Activated naive CD4-positive, alpha-beta T cell treated with Interleukin-2 at 50 U/mL for 16 hours (primary cell): Measurements from ENCODE around the gene MGAT5B.
"Not testable (repeated sequence)": the region's sequence is repeated elsewhere in the genome, so short reads cannot be mapped to it uniquely, and the experiment has no call there.

Experiments
- DNase-seq: peaks from one replicate; pipeline ENCODE4 v3.0.0-alpha.2; 2020

The MGAT5B gene

DNA sequence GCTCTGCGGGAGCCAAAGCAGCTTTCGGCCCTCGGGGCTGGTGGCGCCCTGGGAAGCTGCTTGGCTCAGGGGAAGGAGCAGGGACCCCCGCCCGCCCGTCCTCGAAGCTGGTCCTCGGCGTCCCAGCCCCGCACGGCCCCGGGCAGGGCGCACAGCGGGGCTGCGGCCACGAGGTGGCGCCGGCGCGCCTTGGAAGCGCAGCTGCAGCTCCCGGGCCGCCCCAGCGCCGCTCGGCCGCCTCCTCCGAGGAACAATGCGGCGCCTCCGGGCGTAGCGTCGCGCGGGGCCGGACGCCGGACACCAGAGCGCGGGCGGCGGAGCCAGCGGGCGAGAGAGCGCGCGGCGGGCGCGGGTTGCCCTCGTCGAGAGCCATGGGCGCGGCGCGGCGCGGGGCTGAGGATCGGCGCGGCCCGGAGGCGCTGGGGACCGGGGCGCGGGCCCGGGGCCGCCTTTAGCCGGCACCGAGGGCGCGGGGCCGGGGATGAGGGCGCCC lies at the start of gene MGAT5B:
Gene MGAT5B, plus strand, starts transcription at position 229 of the 493 bp plus-strand sequence. CDS start 626 bp downstream, outside the sequence.
- DNase-seq = peak; percentile 80

GRCh38 chr17:76820039-76820438 lies 48.2 kb upstream of the MGAT5B start:
- no peak for DNase-seq

GRCh38 chr17:76820561-76820960 lies 47.6 kb upstream of the MGAT5B start:
- no peak for DNase-seq

- DNase-seq = no peak
These were observed 45.9 kb upstream of the MGAT5B start for GRCh38 chr17:76822184-76822778.

DNA sequence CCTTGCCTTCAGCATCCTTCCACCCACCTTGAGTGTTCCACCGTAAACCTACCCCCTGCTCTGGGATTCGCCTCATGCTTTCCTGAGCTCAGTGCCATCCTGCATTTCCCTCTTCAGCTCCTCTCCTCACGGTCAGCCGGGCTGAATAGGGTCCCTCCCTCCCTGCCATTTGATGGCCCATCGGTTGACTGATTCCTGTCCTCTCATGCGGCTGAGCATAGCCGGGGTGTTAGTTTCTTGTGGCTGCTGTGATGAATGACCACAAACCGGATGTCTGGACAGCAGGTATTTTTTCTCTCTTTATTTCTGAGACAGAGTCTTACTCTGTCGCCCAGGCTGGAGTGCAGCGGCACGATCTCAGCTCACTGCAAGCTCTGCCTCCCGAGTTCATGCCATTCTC lies 44.1 kb upstream of the MGAT5B start:
- no peak for DNase-seq

- no peak for DNase-seq
These were observed 41.7 kb upstream of the MGAT5B start for GRCh38 chr17:76826330-76827068.

DNA sequence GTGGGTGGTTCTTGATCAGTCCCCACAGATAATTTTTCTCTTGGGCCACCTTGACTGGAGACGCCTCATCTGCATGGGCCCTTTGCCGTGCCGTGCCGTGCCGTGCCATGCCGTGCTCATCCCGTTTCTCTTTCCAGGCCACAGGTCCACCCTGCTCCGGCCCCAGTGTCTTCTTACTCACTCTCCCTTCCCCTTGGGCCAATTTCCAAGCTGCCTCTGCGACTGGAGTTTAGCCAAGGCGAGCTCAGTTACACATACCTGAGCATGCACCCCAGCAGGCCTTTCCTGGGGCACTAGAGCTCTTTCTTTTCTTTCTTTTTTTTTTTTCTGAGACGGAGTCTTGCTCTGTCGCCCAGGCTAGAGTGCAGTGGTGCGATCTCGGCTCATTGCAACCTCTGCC lies 40.5 kb upstream of the MGAT5B start:
- DNase-seq = no peak

GRCh38 chr17:76830987-76831715 lies 37.1 kb upstream of the MGAT5B start:
- DNase-seq = no peak

DNA sequence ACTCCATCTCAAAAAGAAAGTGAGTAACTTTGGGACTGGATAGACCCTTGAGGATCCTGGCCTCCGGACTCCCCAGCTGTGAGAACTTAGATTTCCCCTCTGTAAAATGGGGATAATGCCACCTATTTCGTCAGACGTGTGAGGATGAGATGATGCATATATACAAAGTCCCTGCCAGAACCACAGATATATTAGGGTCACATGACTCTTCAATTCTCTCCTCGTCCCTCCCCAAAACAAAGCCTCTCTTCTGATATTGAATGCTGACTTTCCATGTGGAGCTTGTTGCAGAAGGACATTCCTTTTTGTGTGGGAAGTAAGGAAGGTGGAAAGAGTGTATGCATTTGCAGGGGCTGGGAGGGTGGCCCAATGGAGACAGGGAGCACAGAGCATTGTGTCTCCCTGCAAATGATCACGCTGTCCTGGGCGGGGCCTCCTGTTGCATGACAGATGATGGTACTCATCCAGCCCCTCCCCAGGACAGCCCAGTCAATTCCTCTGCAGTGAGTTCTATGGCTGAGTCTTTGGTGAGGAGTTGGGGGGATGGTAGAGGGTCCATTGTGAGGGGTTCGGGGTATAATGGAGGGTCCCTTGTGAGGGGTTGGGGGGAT lies 35.1 kb upstream of the MGAT5B start:
- DNase-seq = no peak

GRCh38 chr17:76833747-76834146 lies 34.5 kb upstream of the MGAT5B start:
- no peak for DNase-seq

DNA sequence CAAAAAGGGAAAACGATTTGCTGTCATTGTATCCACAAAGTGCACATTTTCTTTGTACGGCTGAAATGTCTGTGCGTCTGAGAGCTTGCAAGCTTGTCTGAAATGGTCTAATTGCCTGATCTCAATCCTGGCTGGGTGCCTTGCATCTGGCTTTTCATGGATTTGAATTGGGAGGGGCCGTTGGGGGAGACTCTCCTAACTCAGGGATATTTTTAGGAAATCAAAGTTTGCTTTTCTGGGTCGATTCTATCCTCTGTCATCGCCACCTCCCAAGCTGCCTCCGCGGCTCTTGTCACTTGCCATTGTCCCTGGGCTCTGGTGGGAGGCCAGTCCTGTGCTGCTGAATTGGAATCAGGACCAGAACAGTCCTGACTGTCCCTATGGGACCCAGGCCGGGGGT lies 33.3 kb upstream of the MGAT5B start:
- no peak for DNase-seq

GRCh38 chr17:76840443-76840767 lies 27.8 kb upstream of the MGAT5B start:
- no peak for DNase-seq

- no peak for DNase-seq
These were observed 27.1 kb upstream of the MGAT5B start for GRCh38 chr17:76840884-76841775.

DNA sequence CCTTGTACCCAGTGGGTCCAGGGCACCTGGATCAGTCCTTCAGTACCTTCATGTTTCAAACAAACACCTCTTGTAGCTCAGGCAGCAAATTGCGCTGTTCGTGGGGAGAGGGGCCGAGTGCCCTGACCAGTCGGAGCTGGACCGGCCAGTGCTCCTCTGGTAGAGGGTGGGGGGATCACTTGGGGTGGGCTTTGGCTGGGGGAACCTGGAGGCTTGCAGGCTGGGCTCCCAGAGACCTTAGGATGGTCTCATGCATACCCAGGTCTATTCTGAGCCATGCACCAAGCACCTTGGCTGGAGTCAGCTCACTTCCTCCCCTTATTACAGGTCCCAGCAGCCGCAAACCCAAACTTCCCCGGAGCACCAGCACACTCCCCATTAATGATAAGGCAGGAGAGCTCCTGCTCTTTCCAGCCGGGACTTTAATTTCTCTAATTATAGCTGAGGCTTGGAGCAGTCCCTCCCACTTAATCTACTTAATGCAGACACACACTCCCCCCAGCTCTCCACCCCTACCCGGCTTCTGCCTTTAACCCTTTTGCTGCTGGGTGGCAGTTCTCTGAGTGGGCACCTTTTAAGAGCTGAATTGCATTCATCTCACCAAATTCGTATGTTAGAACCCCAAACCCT lies 26.3 kb upstream of the MGAT5B start:
- no peak for DNase-seq

- not testable (repeated sequence) for DNase-seq
These were observed 25.1 kb upstream of the MGAT5B start for GRCh38 chr17:76843068-76843467.

GRCh38 chr17:76843703-76844484 lies 24.3 kb upstream of the MGAT5B start:
- no peak for DNase-seq

DNA sequence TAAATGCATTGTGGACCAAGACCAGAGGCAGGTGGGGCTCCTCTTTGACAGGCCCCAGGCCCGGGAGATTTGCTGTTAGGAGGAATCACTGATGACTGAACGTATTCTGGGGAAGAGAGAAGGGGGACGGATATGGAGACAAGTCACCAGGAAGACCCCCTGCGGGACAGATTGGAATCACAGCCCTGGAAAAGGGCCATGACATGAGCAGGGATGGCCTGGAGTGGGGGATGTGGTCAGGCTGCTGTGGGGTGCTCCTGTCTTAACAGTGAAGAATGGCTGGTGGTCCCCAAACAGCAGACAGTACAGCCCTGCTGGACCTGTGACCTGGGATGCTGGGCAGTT lies 23.7 kb upstream of the MGAT5B start:
- DNase-seq = no peak

DNA sequence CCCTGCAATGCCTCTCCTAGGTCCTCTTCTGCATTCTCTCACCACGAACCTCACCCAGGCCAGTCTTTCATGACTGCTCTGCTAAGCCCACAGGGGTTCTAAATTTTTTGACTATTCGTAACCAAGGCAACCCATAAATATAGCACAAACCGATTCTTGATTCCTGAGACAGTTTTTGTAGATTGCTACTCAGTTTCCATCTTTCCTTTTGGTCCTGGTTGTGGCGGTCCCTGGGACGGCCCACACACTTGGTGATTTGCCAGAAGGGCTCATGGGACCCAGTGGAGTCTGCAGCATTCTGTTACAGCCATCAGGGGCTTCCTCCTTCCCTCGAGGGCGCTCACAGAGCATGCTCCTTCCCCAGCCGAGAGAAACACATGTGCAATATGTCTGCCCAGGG lies 23.4 kb upstream of the MGAT5B start:
- DNase-seq = no peak

DNA sequence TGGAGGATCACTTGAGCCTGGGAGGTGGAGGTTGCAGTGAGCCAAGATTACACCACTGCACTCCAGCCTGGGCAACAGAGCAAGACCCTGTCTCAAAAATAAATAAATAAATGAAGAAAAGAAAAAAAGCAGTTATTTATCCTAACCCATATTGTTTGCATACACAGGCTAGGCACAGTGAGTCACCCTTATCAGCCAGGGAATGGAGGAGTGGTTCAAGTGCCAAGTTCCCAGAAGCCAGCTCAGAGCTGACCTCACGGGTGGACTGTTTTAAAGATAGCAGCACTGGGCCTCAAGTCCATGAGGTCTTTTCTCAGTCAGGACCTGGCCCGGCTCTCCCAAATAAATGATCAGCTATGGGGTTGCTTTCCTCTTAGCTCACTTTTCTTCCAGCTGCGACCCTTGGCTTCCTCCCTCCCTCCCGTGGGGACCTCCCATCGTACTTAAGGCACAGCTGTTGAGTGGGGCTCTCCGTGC lies 22.6 kb upstream of the MGAT5B start:
- no peak for DNase-seq

DNA sequence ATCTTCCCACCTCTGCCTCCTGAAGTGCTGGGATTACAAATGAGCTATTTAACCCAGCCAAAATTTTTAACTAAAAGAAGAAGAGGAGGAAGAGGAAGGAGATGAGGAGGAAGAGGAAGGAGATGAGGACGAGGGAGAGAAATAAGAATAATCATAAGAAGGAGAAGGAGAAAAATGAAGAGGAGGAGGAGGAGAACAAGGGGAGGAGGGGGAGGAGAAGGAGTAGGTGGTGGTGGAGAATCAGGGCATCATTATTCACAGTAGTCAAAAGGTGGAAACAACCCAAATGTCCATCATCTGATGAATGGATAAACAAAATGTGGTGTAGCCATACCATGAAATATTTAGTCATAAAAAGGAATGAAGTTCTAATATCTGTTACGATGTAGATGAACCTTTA lies 21.2 kb upstream of the MGAT5B start:
- DNase-seq = no peak

- no peak for DNase-seq
These were observed 19.5 kb upstream of the MGAT5B start for GRCh38 chr17:76848670-76849069.
